K562 (cell line): ENCODE data around the gene NOVA1.

ENCODE experiments used
- CTCF ChIP-seq, 3 experiments: IDR thresholded peaks in 2 of 3; conservative IDR thresholded peaks in 1 of 3; 2 replicates each; pipeline ENCODE4 v1.5.1; 2011 to 2012; ENCODE audit warnings: low read length in 3 of 3, mild to moderate bottlenecking in 3 of 3, control low read depth in 2 of 3, improper control_type of control experiment in 1 of 3, inconsistent platforms in 1 of 3, low read depth in 1 of 3, mixed read lengths in 1 of 3, moderate library complexity in 1 of 3; ENCODE audit not compliant: insufficient read depth in 2 of 3
- EP300 ChIP-seq: IDR thresholded peaks from 2 replicates; pipeline ENCODE4 v1.6.1; 2012; ENCODE audit warnings: low read length, improper control_type of control experiment
- EZH2 ChIP-seq: IDR thresholded peaks from 2 replicates; pipeline ENCODE4 v1.6.1; 2012; ENCODE audit warnings: low read depth, mild to moderate bottlenecking, inconsistent platforms, low read length, borderline replicate concordance
- MYC ChIP-seq, 2 experiments: fragments of 250-450 bp in 1 of 2; sonication (Bioruptor Pico) in 1 of 2; IDR thresholded peaks; 2 replicates each; pipeline versions ENCODE4 v1.5.1 to v1.6.1; 2012 to 2021; ENCODE audit warnings: low read depth in 2 of 2, borderline replicate concordance in 1 of 2, improper control_type of control experiment in 1 of 2, low read length in 1 of 2, mild to moderate bottlenecking in 1 of 2, moderate library complexity in 1 of 2
- NR2F6 ChIP-seq: fragments of 450-650 bp; formaldehyde crosslinking; IDR thresholded peaks from 2 replicates; pipeline ENCODE4 v1.4.0; 2020; ENCODE audit warnings: mild to moderate bottlenecking
- POLR2A ChIP-seq: fragments of 450-650 bp; conservative IDR thresholded peaks from 2 replicates; pipeline ENCODE4 v1.6.1; 2016
- POLR2AphosphoS5 ChIP-seq: IDR thresholded peaks from 2 replicates; pipeline ENCODE4 v1.6.1; 2011; ENCODE audit warnings: mild to moderate bottlenecking, low read depth, low read length, moderate library complexity; ENCODE audit not compliant: control insufficient read depth, insufficient read depth
- RAD21 ChIP-seq, 2 experiments: fragments of 250-450 bp in 1 of 2; fragments of 450-650 bp in 1 of 2; sonication (Bioruptor Pico) in 1 of 2; formaldehyde crosslinking in 1 of 2; IDR thresholded peaks in 1 of 2; conservative IDR thresholded peaks in 1 of 2; 2 replicates each; pipeline versions ENCODE4 v1.4.0 to v1.8.0; 2020 to 2022; ENCODE audit warnings: mild to moderate bottlenecking in 2 of 2, moderate library complexity in 1 of 2
- RCOR1 ChIP-seq, 2 experiments: IDR thresholded peaks; 2 replicates each; pipeline ENCODE4 v1.6.1; 2012; ENCODE audit warnings: low read depth in 2 of 2, low read length in 2 of 2, borderline replicate concordance in 1 of 2, improper control_type of control experiment in 1 of 2
- REST ChIP-seq, 2 experiments: fragments of 450-650 bp; formaldehyde crosslinking in 1 of 2; IDR thresholded peaks; 2 replicates each; pipeline versions ENCODE4 v1.4.0 to v1.6.1; 2014 to 2020; ENCODE audit warnings: mild to moderate bottlenecking in 2 of 2, borderline replicate concordance in 1 of 2, low read depth in 1 of 2
- ZNF407 ChIP-seq: fragments of 450-650 bp; IDR thresholded peaks from 2 replicates; pipeline ENCODE4 v1.6.1; 2016; ENCODE audit warnings: low read depth

- TF ChIP-seq MYC (IDR thresholded peaks at IDR 0.05; ENCODE audit: low read depth, low read length), result no peak
- no peak for TF ChIP-seq MYC (CRISPR knock-in tag; IDR thresholded peaks at IDR 0.05; ENCODE audit: borderline replicate concordance, low read depth)
- TF ChIP-seq RCOR1 (IDR thresholded peaks at IDR 0.05; ENCODE audit: borderline replicate concordance in 1 of 2, low read depth in 2 of 2, low read length in 2 of 2), result no peak
- TF ChIP-seq CTCF (IDR thresholded peaks at IDR 0.05 in 2 of 3, conservative IDR thresholded peaks at IDR 0.05 in 1 of 3; ENCODE audit: insufficient read depth in 2 of 3, low read depth in 1 of 3, low read length in 3 of 3), result no peak
- TF ChIP-seq POLR2A, result no peak
- no peak for TF ChIP-seq ZNF407
- TF ChIP-seq REST (IDR thresholded peaks at IDR 0.05; ENCODE audit: borderline replicate concordance), result no peak
- no peak for TF ChIP-seq REST (CRISPR knock-in tag; IDR thresholded peaks at IDR 0.05; ENCODE audit: low read depth)
- no peak for TF ChIP-seq NR2F6 (CRISPR knock-in tag)
- TF ChIP-seq RAD21 (CRISPR knock-in tag; conservative IDR thresholded peaks at IDR 0.05 in 1 of 2, IDR thresholded peaks at IDR 0.05 in 1 of 2), result no peak
- no peak for TF ChIP-seq EP300
- TF ChIP-seq POLR2AphosphoS5, result no peak
- TF ChIP-seq EZH2, result no peak
Measured at GRCh38 chr14:26404927-26405326, 192.9 kb downstream of the NOVA1 start.
